ENCODE measurements around the gene STXBP3. TPM values are rescaled to one million over a fixed set of nuclear protein-coding genes. Genes with fewer than 3 reads are reported as not detected.

STXBP3 gene
- total and polyA plus RNA-seq, 2 donors (not counting 1 experiment from before 2014, with no cell fraction given): 13.3 to 78.1 TPM

- Mint-ChIP-seq H3K27ac (no peak overlapping the region), H3K4me1 (peaks cover 7% of the 10 kb centered on the region), H3K27me3 (peaks cover 19% of the 10 kb centered on the region), H3K4me3 (no peak overlapping the region), H3K9me3 (ENCODE audit: insufficient read depth) (no peaks in the 10 kb centered on the region)
- no peak for DNase-seq
- no peak for ATAC-seq (ENCODE audit: low read depth)
- intact Hi-C loops (cut with micrococcal nuclease): no loop called here
- H3K9ac ChIP-seq (ENCODE audit: low read length): no peak overlapping the region
- POLR2A ChIA-PET: no interaction called here
- CTCF ChIA-PET: no interaction called here
- no peak overlapping the region for H3K4me3 ChIP-seq (ENCODE audit: control extremely low read depth in 1 of 5, extremely low read depth in 1 of 5, insufficient read depth in 1 of 5, low read depth in 2 of 5, low read length in 4 of 5)
- no peak overlapping the region for H2AFZ ChIP-seq (ENCODE audit: insufficient read depth, low read depth, low read length, poor library complexity, severe bottlenecking)
- H3K79me2 ChIP-seq (ENCODE audit: control insufficient read depth, insufficient read depth, low read length): no peaks in the 10 kb centered on the region
- peaks cover 0 to 3% of the 10 kb centered on the region in 2 donors for H3K4me1 ChIP-seq (ENCODE audit: control insufficient read depth in 2 of 2, insufficient read depth in 2 of 2, low read length in 2 of 2)
- no peak for TF ChIP-seq EZH2 (IDR thresholded peaks at IDR 0.05; ENCODE audit: borderline replicate concordance, insufficient read depth, low read depth, low read length, poor library complexity, severe bottlenecking)
- no peak for TF ChIP-seq CTCF (IDR thresholded peaks at IDR 0.05)
- no peaks in the 10 kb centered on the region for H3K36me3 ChIP-seq (replicated peaks in 1 of 2; ENCODE audit: control extremely low read depth in 1 of 2, control insufficient read depth in 1 of 2, extremely low read depth in 1 of 2, insufficient read depth in 2 of 2, low read length in 1 of 2)
- H3K27me3 ChIP-seq (replicated peaks in 1 of 4; ENCODE audit: control extremely low read depth in 1 of 4, control insufficient read depth in 3 of 4, insufficient read depth in 4 of 4, low read length in 3 of 4): peaks cover 0 to 10% (median 0%) of the 10 kb centered on the region in 4 experiments
- H3K4me2 ChIP-seq (replicated peaks; ENCODE audit: low read depth, low read length, poor library complexity, severe bottlenecking): no peak overlapping the region
- H3K9me3 ChIP-seq (ENCODE audit: control extremely low read depth in 1 of 3, control insufficient read depth in 2 of 3, insufficient read depth in 1 of 3, low read length in 2 of 3): peaks cover 0 to 2% (median 0%) of the 10 kb centered on the region in 3 donors
- no peaks in the 10 kb centered on the region for H4K20me1 ChIP-seq (ENCODE audit: control insufficient read depth, insufficient read depth, low read length, poor library complexity, severe bottlenecking)
- H3K27ac ChIP-seq (ENCODE audit: low read length in 2 of 2): no peak overlapping the region
Measured at GRCh38 chr1:108848806-108849205, 102.3 kb downstream of the STXBP3 start.

- intact Hi-C loops (cut with micrococcal nuclease): no loop called here
- ChIA-PET POLR2A (no interaction called here), CTCF (no interaction called here)
- H3K4me1 Mint-ChIP-seq: peaks cover 7% of the 10 kb centered on the region
- DNase-seq: no peak
- H3K4me3 Mint-ChIP-seq: no peak overlapping the region
- Histone ChIP-seq H3K27me3 (replicated peaks in 1 of 4; ENCODE audit: control extremely low read depth in 1 of 4, control insufficient read depth in 3 of 4, insufficient read depth in 4 of 4, low read length in 3 of 4) (peaks cover 0 to 14% (median 2%) of the 10 kb centered on the region in 4 experiments), H4K20me1 (ENCODE audit: control insufficient read depth, insufficient read depth, low read length, poor library complexity, severe bottlenecking) (no peaks in the 10 kb centered on the region), H2AFZ (ENCODE audit: insufficient read depth, low read depth, low read length, poor library complexity, severe bottlenecking) (no peak overlapping the region), H3K79me2 (ENCODE audit: control insufficient read depth, insufficient read depth, low read length) (no peaks in the 10 kb centered on the region), H3K9ac (ENCODE audit: low read length) (no peak overlapping the region), H3K4me2 (replicated peaks; ENCODE audit: low read depth, low read length, poor library complexity, severe bottlenecking) (no peak overlapping the region), H3K27ac (ENCODE audit: low read length in 2 of 2) (no peak overlapping the region), H3K4me3 (ENCODE audit: control extremely low read depth in 1 of 5, extremely low read depth in 1 of 5, insufficient read depth in 1 of 5, low read depth in 2 of 5, low read length in 4 of 5) (no peak overlapping the region), H3K36me3 (replicated peaks in 1 of 2; ENCODE audit: control extremely low read depth in 1 of 2, control insufficient read depth in 1 of 2, extremely low read depth in 1 of 2, insufficient read depth in 2 of 2, low read length in 1 of 2) (no peaks in the 10 kb centered on the region), H3K9me3 (ENCODE audit: control extremely low read depth in 1 of 3, control insufficient read depth in 2 of 3, insufficient read depth in 1 of 3, low read length in 2 of 3) (peaks cover 0 to 2% (median 0%) of the 10 kb centered on the region in 3 donors), H3K4me1 (ENCODE audit: control insufficient read depth in 2 of 2, insufficient read depth in 2 of 2, low read length in 2 of 2) (peaks cover 0 to 3% of the 10 kb centered on the region in 2 donors)
- TF ChIP-seq CTCF (IDR thresholded peaks at IDR 0.05) (no peak), EZH2 (IDR thresholded peaks at IDR 0.05; ENCODE audit: borderline replicate concordance, insufficient read depth, low read depth, low read length, poor library complexity, severe bottlenecking) (no peak)
- H3K27me3 Mint-ChIP-seq: peaks cover 27% of the 10 kb centered on the region
- no peak overlapping the region for H3K27ac Mint-ChIP-seq
- H3K9me3 Mint-ChIP-seq (ENCODE audit: insufficient read depth): no peaks in the 10 kb centered on the region
- ATAC-seq (ENCODE audit: low read depth): no peak
- 93% methylated on average over 7 of the region's 7 CpGs for WGBS (ENCODE audit: insufficient coverage)
Measured at GRCh38 chr1:108850929-108851328, 104.5 kb downstream of the STXBP3 start.

Data from B cell (primary cell).